GM12891 (cell line): ENCODE results near the gene CHRNE.

Experiments
- POLR2A ChIP-seq: IDR thresholded peaks from 2 replicates; pipeline ENCODE4 v1.6.1; 2011; ENCODE audit warnings: low read depth, low read length, control low read depth
- POLR2AphosphoS5 ChIP-seq: IDR thresholded peaks from 2 replicates; pipeline ENCODE4 v1.6.1; 2011; ENCODE audit warnings: low read depth, low read length, control low read depth
- TAF1 ChIP-seq: IDR thresholded peaks from 2 replicates; pipeline ENCODE4 v1.6.1; 2011; ENCODE audit warnings: low read depth, low read length, control low read depth

DNA sequence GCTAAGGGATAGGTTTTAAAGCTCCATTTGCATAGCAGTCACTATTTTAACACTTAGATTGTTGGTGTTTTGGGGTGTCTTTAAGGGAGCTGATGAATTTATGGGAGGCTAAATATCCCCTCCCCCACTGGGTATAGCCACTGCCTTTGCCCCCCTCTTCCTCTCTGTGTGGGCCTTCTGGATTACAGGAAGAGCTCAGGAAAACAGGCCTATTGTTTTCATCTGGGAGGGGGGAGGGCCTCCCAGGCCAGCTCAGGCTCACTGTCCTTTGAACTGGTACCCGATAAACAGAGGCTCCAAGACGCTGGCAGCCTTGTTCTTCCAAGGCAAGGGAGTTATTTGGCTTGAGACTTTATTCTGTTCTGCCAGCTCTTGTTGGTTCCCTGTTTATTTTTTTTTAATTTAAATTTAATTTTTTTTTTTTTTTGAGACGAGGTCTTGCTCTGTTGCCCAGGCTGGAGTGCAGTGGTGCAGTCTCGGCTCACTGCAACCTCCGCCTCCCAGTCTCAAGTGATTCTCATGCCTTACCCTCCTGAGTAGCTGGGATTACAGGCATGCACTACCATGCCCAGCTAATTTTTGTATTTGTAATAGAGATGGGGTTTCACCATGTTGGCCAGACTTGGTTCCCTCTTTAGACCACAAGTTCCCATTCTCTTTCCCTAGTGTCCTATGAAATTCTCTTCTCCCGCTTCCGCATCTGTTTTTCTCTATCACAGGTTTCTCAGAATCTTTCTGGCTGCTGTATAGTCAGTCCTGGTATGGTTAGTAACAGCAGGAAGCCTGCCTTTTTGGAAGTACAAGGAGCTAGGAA is 44.6 kb downstream of the CHRNE start:
- TF ChIP-seq POLR2AphosphoS5 (no peak), POLR2A (no peak), TAF1 (no peak)
